ENCODE measurements around the gene FABP7. TPM values are rescaled to one million over a fixed set of nuclear protein-coding genes. Genes with fewer than 3 reads are reported as not detected.

Gene FABP7
- total and polyA plus RNA-seq, 2 of the 13 experiments (the other 11 are each of a cell fraction or from before 2014, with no cell fraction given) = not detected

- intact Hi-C loops (cut with micrococcal nuclease; ENCODE audit: unreplicated experiment) = loop anchor here (1.0 to 5.0 kb wide), 3 partner anchors 109 to 652 kb away; no protein-coding TSS in a partner anchor
- POLR2A ChIA-PET = no interaction called here
Observed at GRCh38 chr6:122730334-122730733, 49.2 kb upstream of the FABP7 start.

More at GRCh38 chr6:122730334-122730733, 49.2 kb upstream of the FABP7 start:
- in situ Hi-C loops (cut with HindIII; ENCODE audit: extremely low pct_ligation_motif_present, low pct_unique_long_range_greater_than_20kb) = loop anchor here (25.0 kb wide), 1 partner anchor 582 kb away; no protein-coding TSS in a partner anchor
- Histone ChIP-seq H3K27ac (ENCODE audit: extremely low read length, insufficient read depth, low read length) (no peak overlapping the region), H3K79me2 (ENCODE audit: insufficient read depth, low read length) (no peaks in the 10 kb centered on the region), H4K20me1 (ENCODE audit: insufficient read depth, low read length) (no peaks in the 10 kb centered on the region), H3K27me3 (ENCODE audit: control insufficient read depth in 1 of 2, insufficient read depth in 2 of 2, low read length in 2 of 2) (peaks cover 0 to 11% of the 10 kb centered on the region in 2 experiments; a peak in 3 of 5 replicates), H2AFZ (ENCODE audit: low read length) (no peak overlapping the region), H3K4me3 (replicated peaks in 1 of 3; ENCODE audit: insufficient read depth in 1 of 3, low read depth in 2 of 3, low read length in 3 of 3) (no peak overlapping the region), H3K9ac (ENCODE audit: insufficient read depth, low read depth, low read length) (no peak overlapping the region), H3K4me2 (ENCODE audit: low read depth, low read length) (no peak overlapping the region), H3K9me3 (ENCODE audit: low read length) (no peaks in the 10 kb centered on the region), H3K4me1 (ENCODE audit: insufficient read depth, low read length) (no peaks in the 10 kb centered on the region), H3K36me3 (replicated peaks in 1 of 2; ENCODE audit: control insufficient read depth in 1 of 2, insufficient read depth in 2 of 2, low read length in 2 of 2) (no peaks in the 10 kb centered on the region)
- TF ChIP-seq ZNF790 (CRISPR knock-in tag; IDR thresholded peaks at IDR 0.05; ENCODE audit: borderline replicate concordance) = no peak
- TF ChIP-seq, protein P1, sequence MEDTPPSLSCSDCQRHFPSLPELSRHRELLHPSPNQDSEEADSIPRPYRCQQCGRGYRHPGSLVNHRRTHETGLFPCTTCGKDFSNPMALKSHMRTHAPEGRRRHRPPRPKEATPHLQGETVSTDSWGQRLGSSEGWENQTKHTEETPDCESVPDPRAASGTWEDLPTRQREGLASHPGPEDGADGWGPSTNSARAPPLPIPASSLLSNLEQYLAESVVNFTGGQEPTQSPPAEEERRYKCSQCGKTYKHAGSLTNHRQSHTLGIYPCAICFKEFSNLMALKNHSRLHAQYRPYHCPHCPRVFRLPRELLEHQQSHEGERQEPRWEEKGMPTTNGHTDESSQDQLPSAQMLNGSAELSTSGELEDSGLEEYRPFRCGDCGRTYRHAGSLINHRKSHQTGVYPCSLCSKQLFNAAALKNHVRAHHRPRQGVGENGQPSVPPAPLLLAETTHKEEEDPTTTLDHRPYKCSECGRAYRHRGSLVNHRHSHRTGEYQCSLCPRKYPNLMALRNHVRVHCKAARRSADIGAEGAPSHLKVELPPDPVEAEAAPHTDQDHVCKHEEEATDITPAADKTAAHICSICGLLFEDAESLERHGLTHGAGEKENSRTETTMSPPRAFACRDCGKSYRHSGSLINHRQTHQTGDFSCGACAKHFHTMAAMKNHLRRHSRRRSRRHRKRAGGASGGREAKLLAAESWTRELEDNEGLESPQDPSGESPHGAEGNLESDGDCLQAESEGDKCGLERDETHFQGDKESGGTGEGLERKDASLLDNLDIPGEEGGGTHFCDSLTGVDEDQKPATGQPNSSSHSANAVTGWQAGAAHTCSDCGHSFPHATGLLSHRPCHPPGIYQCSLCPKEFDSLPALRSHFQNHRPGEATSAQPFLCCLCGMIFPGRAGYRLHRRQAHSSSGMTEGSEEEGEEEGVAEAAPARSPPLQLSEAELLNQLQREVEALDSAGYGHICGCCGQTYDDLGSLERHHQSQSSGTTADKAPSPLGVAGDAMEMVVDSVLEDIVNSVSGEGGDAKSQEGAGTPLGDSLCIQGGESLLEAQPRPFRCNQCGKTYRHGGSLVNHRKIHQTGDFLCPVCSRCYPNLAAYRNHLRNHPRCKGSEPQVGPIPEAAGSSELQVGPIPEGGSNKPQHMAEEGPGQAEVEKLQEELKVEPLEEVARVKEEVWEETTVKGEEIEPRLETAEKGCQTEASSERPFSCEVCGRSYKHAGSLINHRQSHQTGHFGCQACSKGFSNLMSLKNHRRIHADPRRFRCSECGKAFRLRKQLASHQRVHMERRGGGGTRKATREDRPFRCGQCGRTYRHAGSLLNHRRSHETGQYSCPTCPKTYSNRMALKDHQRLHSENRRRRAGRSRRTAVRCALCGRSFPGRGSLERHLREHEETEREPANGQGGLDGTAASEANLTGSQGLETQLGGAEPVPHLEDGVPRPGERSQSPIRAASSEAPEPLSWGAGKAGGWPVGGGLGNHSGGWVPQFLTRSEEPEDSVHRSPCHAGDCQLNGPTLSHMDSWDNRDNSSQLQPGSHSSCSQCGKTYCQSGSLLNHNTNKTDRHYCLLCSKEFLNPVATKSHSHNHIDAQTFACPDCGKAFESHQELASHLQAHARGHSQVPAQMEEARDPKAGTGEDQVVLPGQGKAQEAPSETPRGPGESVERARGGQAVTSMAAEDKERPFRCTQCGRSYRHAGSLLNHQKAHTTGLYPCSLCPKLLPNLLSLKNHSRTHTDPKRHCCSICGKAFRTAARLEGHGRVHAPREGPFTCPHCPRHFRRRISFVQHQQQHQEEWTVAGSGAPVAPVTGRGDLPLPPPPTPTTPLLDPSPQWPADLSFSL (CRISPR knock-in tag; IDR thresholded peaks at IDR 0.05) = no peak
- no peak for TF ChIP-seq ZNF562 (CRISPR knock-in tag; IDR thresholded peaks at IDR 0.05; ENCODE audit: borderline replicate concordance)
- no peak for TF ChIP-seq SCMH1 (CRISPR knock-in tag; IDR thresholded peaks at IDR 0.05; ENCODE audit: borderline replicate concordance)
- WGBS (ENCODE audit: low lambda C conversion rate) = 42% methylated on average over 3 of the region's 3 CpGs
- DNase-seq (ENCODE audit: low spot score) (no peak), ATAC-seq (no peak), FAIRE-seq (no peak)
- CTCF ChIA-PET (ENCODE audit: low intra/inter-chr PET ratio, low total read pairs) = interaction anchor here (1.1 to 4.9 kb wide), 4 partner anchors 41 to 587 kb away, joined by 3 to 119 read pairs (median 3); no protein-coding TSS in a partner anchor
- no TSS peak for BruUV-seq (replicated peaks)
